Limb (tissue), 2 donors: Measurements from ENCODE around the gene DISC1.
"Not testable (repeated sequence)": the region's sequence is repeated elsewhere in the genome, so short reads cannot be mapped to it uniquely, and the experiment has no call there.

ENCODE experiments used
- DNase-seq, 2 donors: peaks; one replicate each; pipeline ENCODE4 v3.0.0-alpha.2; 2016; ENCODE audit errors: extremely low spot score in 2 of 2

DISC1 gene

GRCh38 chr1:231768416-231768815 is 141.8 kb downstream of the DISC1 start:
- DNase-seq: no peak

- DNase-seq: no peak
These were observed 144.1 kb downstream of the DISC1 start for GRCh38 chr1:231770506-231771175.

GRCh38 chr1:231774719-231775335 is 148.2 kb downstream of the DISC1 start:
- DNase-seq: no peak

- peak; percentile 32 to 43 for DNase-seq
These were observed 149.6 kb downstream of the DISC1 start for GRCh38 chr1:231776010-231776756.

- peak in 1 of 2 donors; percentile 35 for DNase-seq
These were observed 150.1 kb downstream of the DISC1 start for GRCh38 chr1:231776757-231777062.

- peak; percentile 31 to 48 for DNase-seq
These were observed 151.6 kb downstream of the DISC1 start for GRCh38 chr1:231778009-231778719.

- DNase-seq: no peak
These were observed 152.5 kb downstream of the DISC1 start for GRCh38 chr1:231779081-231779480.

GRCh38 chr1:231781892-231782291 is 155.3 kb downstream of the DISC1 start:
- no peak for DNase-seq

GRCh38 chr1:231785073-231785472 is 158.5 kb downstream of the DISC1 start:
- not testable (repeated sequence) for DNase-seq

- DNase-seq: no peak
These were observed 159.5 kb downstream of the DISC1 start for GRCh38 chr1:231786126-231786525.

- DNase-seq: no peak
These were observed 166.0 kb downstream of the DISC1 start for GRCh38 chr1:231792634-231793033.

GRCh38 chr1:231793893-231794292 is 167.3 kb downstream of the DISC1 start:
- no peak for DNase-seq

- DNase-seq: no peak
These were observed 169.6 kb downstream of the DISC1 start for GRCh38 chr1:231796141-231796540.

- DNase-seq: no peak
These were observed 172.9 kb downstream of the DISC1 start for GRCh38 chr1:231799363-231799986.

- no peak for DNase-seq
These were observed 173.5 kb downstream of the DISC1 start for GRCh38 chr1:231800108-231800507.

- no peak for DNase-seq
These were observed 174.5 kb downstream of the DISC1 start for GRCh38 chr1:231801042-231801585.

- no peak for DNase-seq
These were observed 176.8 kb downstream of the DISC1 start for GRCh38 chr1:231803353-231803752.

GRCh38 chr1:231806623-231807495 is 180.3 kb downstream of the DISC1 start:
- DNase-seq: peak in 1 of 2 donors; percentile 45

- DNase-seq: no peak
These were observed 181.0 kb downstream of the DISC1 start for GRCh38 chr1:231807541-231807940.

GRCh38 chr1:231808116-231808515 is 181.5 kb downstream of the DISC1 start:
- no peak for DNase-seq
